Keratinocyte (primary cell): Measurements from ENCODE around the gene UBE2J2. TPM values are rescaled to one million over a fixed set of nuclear protein-coding genes. Genes with fewer than 3 reads are reported as not detected.
A peak's percentile ranks its signal among the peaks of the same experiment; 100 is the strongest.

Experiments
- DNase-seq: peaks from one replicate; pipeline ENCODE4 v3.0.0-alpha.2; 2011; ENCODE audit warnings: low read depth, missing footprints, low spot score
- FAIRE-seq: peaks from 2 replicates; lab custom pipeline; 2011; peaks lifted over from hg19 to GRCh38; lab: Jason Lieb, UNC
- H2AFZ ChIP-seq: 2 replicates; pipeline ENCODE4 v1.6.0; 2012; ENCODE audit warnings: low read length, control low read depth, inconsistent platforms; ENCODE audit not compliant: control insufficient read depth
- H3K27ac ChIP-seq: 2 replicates; pipeline ENCODE4 v1.5.1; 2011; ENCODE audit warnings: low read length; ENCODE audit not compliant: control insufficient read depth, insufficient read depth
- H3K27me3 ChIP-seq: 3 replicates; pipeline ENCODE4 v1.6.0; 2011; ENCODE audit warnings: low read length; ENCODE audit not compliant: control insufficient read depth, insufficient read depth; ENCODE audit errors: extremely low read depth
- H3K36me3 ChIP-seq, 2 experiments: 2 replicates in 1 of 2; 3 replicates in 1 of 2; pipeline ENCODE4 v1.5.1; 2011; ENCODE audit warnings: low read length in 2 of 2, mild to moderate bottlenecking in 1 of 2; ENCODE audit not compliant: control insufficient read depth in 2 of 2, insufficient read depth in 2 of 2; ENCODE audit errors: extremely low read depth in 1 of 2
- H3K4me1 ChIP-seq: 3 replicates; pipeline ENCODE4 v1.5.1; 2011; ENCODE audit warnings: low read length; ENCODE audit not compliant: control insufficient read depth, insufficient read depth; ENCODE audit errors: extremely low read depth
- H3K4me2 ChIP-seq: 3 replicates; pipeline ENCODE4 v1.6.0; 2011; ENCODE audit warnings: low read depth, low read length; ENCODE audit not compliant: control insufficient read depth, insufficient read depth; ENCODE audit errors: extremely low read depth
- H3K4me3 ChIP-seq, 3 experiments: fragments of 200-600 bp in 1 of 3; sonication (generic) in 1 of 3; 2 replicates in 2 of 3; 3 replicates in 1 of 3; pipeline ENCODE4 v1.5.1; 2011 to 2016; ENCODE audit warnings: low read length in 3 of 3, mild to moderate bottlenecking in 3 of 3, control low read depth in 2 of 3, inconsistent platforms in 1 of 3, low read depth in 1 of 3, mixed read lengths in 1 of 3, mixed run types in 1 of 3, moderate library complexity in 1 of 3; ENCODE audit not compliant: control insufficient read depth in 2 of 3, insufficient read depth in 2 of 3; ENCODE audit errors: extremely low read depth in 1 of 3
- H3K79me2 ChIP-seq: 2 replicates; pipeline ENCODE4 v1.6.0; 2012; ENCODE audit warnings: low read length; ENCODE audit not compliant: control insufficient read depth, insufficient read depth
- H3K9ac ChIP-seq: 3 replicates; pipeline ENCODE4 v1.6.0; 2011; ENCODE audit warnings: low read length; ENCODE audit not compliant: control insufficient read depth, insufficient read depth; ENCODE audit errors: extremely low read depth
- H3K9me1 ChIP-seq: 3 replicates; pipeline ENCODE4 v1.6.0; 2011; ENCODE audit warnings: low read length; ENCODE audit not compliant: control insufficient read depth, insufficient read depth; ENCODE audit errors: extremely low read depth
- H3K9me3 ChIP-seq: 2 replicates; pipeline ENCODE4 v1.5.1; 2012; ENCODE audit warnings: low read depth, low read length; ENCODE audit not compliant: control insufficient read depth
- H4K20me1 ChIP-seq: 3 replicates; pipeline ENCODE4 v1.6.0; 2011; ENCODE audit warnings: low read length; ENCODE audit not compliant: control insufficient read depth, insufficient read depth; ENCODE audit errors: extremely low read depth
- EZH2 ChIP-seq: IDR thresholded peaks from one replicate; pipeline ENCODE4 v1.6.1; 2012; ENCODE audit warnings: inconsistent platforms, mild to moderate bottlenecking, low read length, moderate library complexity
- dilution Hi-C: fragments of 300-500 bp; cut with MboI; formaldehyde crosslinking; loops from one replicate; pipeline ENCODE4 v1.7.0; 2020; ENCODE audit warnings: low sequenced_read_pairs; ENCODE audit not compliant: extremely low pct_ligation_motif_present
- polyA plus RNA-seq, 5 experiments: library from polyadenylated mRNA; depleted of rRNA in 3 of 5; stranded (reverse) in 3 of 5; stranded (forward) in 1 of 5; unstranded in 1 of 5; fragments of >200 nt; gene quantifications; 1 replicate in 1 of 5; 2 replicates in 3 of 5; 3 replicates in 1 of 5; pipeline versions ENCODE4 v1.2.1 to v1.2.3, GENCODE V29; 2011 to 2012; ENCODE audit warnings: missing spikeins in 2 of 5, low read depth in 1 of 5, low replicate concordance in 1 of 5
- TF ChIP-seq, protein P1 (sequence below), 3 experiments: IDR thresholded peaks in 1 of 3; conservative IDR thresholded peaks in 1 of 3; optimal IDR thresholded peaks in 1 of 3; 2 replicates in 2 of 3; 3 replicates in 1 of 3; pipeline versions ENCODE3 to v1.5.1; 2011; ENCODE audit warnings: low read length in 3 of 3, mild to moderate bottlenecking in 3 of 3, moderate library complexity in 2 of 3, control low read depth in 1 of 3, inconsistent platforms in 1 of 3; ENCODE audit not compliant: insufficient read depth in 2 of 3; ENCODE audit errors: extremely low read depth in 1 of 3

Gene UBE2J2
- polyA plus RNA-seq, 1 donor (not counting 4 experiments of a cell fraction or from before 2014, with no cell fraction given): 27.0 TPM

DNA sequence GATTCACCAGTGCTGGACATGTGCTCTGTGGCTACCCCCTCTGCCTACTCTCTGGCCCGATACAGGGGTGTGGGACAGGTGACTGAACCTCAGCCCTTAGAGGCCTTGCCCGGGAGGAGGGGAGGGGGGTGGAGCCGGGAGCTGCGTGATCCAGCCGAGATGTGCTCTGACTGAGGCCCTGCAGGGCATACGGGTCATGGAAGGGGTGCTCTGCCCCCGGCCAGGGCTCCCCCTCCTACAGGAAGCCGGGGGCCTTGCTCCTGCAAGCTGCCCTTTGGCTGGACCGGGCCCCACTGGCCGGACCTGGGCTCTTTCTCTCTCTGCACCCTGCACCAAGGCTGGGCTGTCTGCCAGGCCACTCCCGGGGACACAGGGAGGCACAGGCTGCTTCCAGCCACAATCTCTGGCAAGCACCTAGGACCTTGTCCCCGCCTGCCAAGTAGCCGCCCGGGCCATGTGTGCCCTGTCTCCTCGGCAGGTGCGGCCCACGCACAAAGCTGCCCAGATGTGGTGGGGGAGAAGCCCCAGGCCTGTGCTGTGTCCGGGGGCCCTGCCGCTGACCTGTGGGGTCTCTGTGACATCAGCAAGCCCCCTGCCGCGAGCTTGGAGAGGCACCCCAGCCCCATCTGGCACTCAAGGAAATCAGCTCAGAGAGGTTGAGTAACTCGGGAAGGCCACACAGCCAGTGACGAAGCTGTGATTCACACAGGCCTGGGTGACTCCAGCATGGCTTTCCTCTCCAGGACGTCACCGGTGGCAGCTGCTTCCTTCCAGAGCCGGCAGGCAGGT, 8.1 kb upstream of the UBE2J2 start:
- no peaks in the 10 kb centered on the region for H3K79me2 ChIP-seq
- peaks cover 12% of the 10 kb centered on the region for H3K4me1 ChIP-seq
- no peak overlapping the region for H3K4me3 ChIP-seq
- no peaks in the 10 kb centered on the region for H3K36me3 ChIP-seq
- TF ChIP-seq, protein P1, sequence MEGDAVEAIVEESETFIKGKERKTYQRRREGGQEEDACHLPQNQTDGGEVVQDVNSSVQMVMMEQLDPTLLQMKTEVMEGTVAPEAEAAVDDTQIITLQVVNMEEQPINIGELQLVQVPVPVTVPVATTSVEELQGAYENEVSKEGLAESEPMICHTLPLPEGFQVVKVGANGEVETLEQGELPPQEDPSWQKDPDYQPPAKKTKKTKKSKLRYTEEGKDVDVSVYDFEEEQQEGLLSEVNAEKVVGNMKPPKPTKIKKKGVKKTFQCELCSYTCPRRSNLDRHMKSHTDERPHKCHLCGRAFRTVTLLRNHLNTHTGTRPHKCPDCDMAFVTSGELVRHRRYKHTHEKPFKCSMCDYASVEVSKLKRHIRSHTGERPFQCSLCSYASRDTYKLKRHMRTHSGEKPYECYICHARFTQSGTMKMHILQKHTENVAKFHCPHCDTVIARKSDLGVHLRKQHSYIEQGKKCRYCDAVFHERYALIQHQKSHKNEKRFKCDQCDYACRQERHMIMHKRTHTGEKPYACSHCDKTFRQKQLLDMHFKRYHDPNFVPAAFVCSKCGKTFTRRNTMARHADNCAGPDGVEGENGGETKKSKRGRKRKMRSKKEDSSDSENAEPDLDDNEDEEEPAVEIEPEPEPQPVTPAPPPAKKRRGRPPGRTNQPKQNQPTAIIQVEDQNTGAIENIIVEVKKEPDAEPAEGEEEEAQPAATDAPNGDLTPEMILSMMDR (optimal IDR thresholded peaks at IDR 0.05 in 1 of 3, IDR thresholded peaks at IDR 0.05 in 1 of 3, conservative IDR thresholded peaks at IDR 0.05 in 1 of 3; ENCODE audit: extremely low read depth in 1 of 3, insufficient read depth in 2 of 3, low read length in 3 of 3): no peak
- TF ChIP-seq EZH2: no peak
- dilution Hi-C loops: no loop called here
- no peak overlapping the region for H2AFZ ChIP-seq
- H3K9me3 ChIP-seq: no peaks in the 10 kb centered on the region
- peak; percentile 78 for FAIRE-seq
- no peak overlapping the region for H3K27ac ChIP-seq
- H3K9ac ChIP-seq: no peak overlapping the region
- no peaks in the 10 kb centered on the region for H3K9me1 ChIP-seq
- no peaks in the 10 kb centered on the region for H3K27me3 ChIP-seq
- H3K4me2 ChIP-seq: peak overlapping the region; percentile 22
- DNase-seq: no peak
- no peaks in the 10 kb centered on the region for H4K20me1 ChIP-seq

DNA sequence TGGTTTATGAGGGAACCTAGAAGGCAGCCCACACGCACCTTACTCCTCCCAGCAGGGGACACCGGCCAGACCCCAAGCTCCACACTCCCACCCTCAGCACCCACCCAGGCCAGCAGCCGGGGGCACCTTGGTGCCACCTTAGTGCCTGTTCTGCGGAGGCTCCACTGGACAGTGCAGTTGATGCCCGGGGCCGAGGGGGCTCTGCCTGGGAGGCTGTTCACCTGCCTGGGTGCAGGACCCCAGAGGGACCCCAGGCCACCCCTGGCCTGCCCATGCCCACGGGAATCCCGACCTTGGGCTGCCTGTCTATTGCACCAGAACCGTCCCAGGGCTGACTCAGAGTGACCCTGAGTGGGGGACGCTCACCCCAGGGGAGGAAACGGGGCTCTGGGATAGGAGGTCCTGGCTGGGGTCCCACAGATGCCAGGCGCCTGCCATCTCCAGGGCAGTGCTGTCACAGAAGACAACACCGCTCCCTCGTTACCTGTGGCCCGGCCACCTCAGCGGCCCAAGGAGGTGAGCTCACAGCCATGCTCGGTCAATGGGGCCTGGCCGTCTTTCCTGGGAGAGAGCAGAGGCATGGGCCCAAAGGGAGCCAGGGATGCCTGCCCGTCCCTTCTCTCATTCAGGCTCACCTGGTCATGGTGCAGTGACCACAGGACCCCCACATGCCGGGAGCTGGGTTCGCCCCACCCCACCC, 7.3 kb upstream of the UBE2J2 start:
- DNase-seq: no peak
- no peak for FAIRE-seq
- TF ChIP-seq, protein P1 (optimal IDR thresholded peaks at IDR 0.05 in 1 of 3, IDR thresholded peaks at IDR 0.05 in 1 of 3, conservative IDR thresholded peaks at IDR 0.05 in 1 of 3; ENCODE audit: extremely low read depth in 1 of 3, insufficient read depth in 2 of 3, low read length in 3 of 3): no peak
- no peak for TF ChIP-seq EZH2
- Histone ChIP-seq H3K27ac (no peak overlapping the region), H3K27me3 (no peaks in the 10 kb centered on the region), H3K9me3 (no peaks in the 10 kb centered on the region), H3K79me2 (no peaks in the 10 kb centered on the region), H3K9ac (no peak overlapping the region), H3K4me1 (peaks cover 12% of the 10 kb centered on the region), H3K4me2 (no peak overlapping the region), H4K20me1 (no peaks in the 10 kb centered on the region), H3K4me3 (no peak overlapping the region), H3K9me1 (no peaks in the 10 kb centered on the region), H2AFZ (no peak overlapping the region), H3K36me3 (no peaks in the 10 kb centered on the region)
- dilution Hi-C loops: no loop called here
